Ishikawa (cell line): Measurements from ENCODE around the gene KIF5B.

Experiments
- CEBPB ChIP-seq: IDR thresholded peaks from 2 replicates; pipeline ENCODE4 v1.6.1; 2012
- CREB1 ChIP-seq: IDR thresholded peaks from 2 replicates; pipeline ENCODE4 v1.6.1; 2012; ENCODE audit warnings: low read depth
- EGR1 ChIP-seq: IDR thresholded peaks from 2 replicates; pipeline ENCODE4 v1.6.1; 2012
- EP300 ChIP-seq: IDR thresholded peaks from 2 replicates; pipeline ENCODE4 v1.6.1; 2012; ENCODE audit warnings: borderline replicate concordance
- FOXM1 ChIP-seq: IDR thresholded peaks from 2 replicates; pipeline ENCODE4 v1.6.1; 2012; ENCODE audit warnings: low read depth, borderline replicate concordance
- NFIC ChIP-seq: IDR thresholded peaks from 2 replicates; pipeline ENCODE4 v1.6.1; 2012
- RAD21 ChIP-seq: IDR thresholded peaks from 2 replicates; pipeline ENCODE4 v1.6.1; 2012; ENCODE audit warnings: low read depth
- TAF1 ChIP-seq: IDR thresholded peaks from 2 replicates; pipeline ENCODE4 v1.6.1; 2012; ENCODE audit warnings: low read depth, mild to moderate bottlenecking
- TCF12 ChIP-seq: IDR thresholded peaks from 2 replicates; pipeline ENCODE4 v1.6.1; 2012; ENCODE audit warnings: low read depth
- TEAD4 ChIP-seq: IDR thresholded peaks from 2 replicates; pipeline ENCODE4 v1.6.1; 2012
- YY1 ChIP-seq: IDR thresholded peaks from 2 replicates; pipeline ENCODE4 v1.6.1; 2012; ENCODE audit warnings: low read depth
- ZBTB7A ChIP-seq: IDR thresholded peaks from 2 replicates; pipeline ENCODE4 v1.6.1; 2012; ENCODE audit warnings: low read depth
- TF ChIP-seq, protein P1 (sequence below): IDR thresholded peaks from 2 replicates; pipeline ENCODE4 v1.6.1; 2012
- TF ChIP-seq, protein P2 (sequence below): IDR thresholded peaks from 2 replicates; pipeline ENCODE4 v1.6.1; 2012
- TF ChIP-seq, protein P3 (sequence below): IDR thresholded peaks from 2 replicates; pipeline ENCODE4 v1.6.1; 2012; ENCODE audit warnings: low read depth, mild to moderate bottlenecking

KIF5B gene

DNA sequence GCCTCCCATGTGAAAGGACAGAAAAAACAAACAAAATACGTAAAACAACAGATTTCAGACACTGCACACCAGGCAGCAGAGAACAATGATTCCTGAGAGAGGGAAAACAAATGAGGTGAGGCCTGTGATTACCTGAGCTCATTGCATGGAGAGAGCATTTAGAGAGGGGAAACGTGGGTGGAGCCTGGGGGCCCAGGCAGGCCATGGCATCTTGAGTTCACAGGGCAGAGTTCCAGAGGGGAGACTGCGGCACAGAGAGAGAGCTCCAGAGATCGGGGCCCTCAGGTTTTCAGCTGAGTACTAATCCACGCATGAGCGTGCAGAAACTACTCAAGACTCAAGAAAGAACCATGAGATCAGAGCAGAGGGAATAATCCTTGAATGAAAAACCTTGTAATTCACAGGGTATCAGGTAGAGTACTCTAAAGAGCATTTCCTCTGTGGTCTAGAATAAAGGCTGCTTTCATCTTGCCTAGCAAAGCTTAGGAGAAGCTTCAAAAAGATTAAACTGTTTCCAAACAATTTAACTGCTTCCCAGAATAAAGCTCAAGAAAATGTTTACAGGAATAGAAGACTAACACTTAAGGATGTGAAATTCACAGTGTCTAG lies 81.0 kb downstream of the KIF5B start:
- TF ChIP-seq, protein P1, sequence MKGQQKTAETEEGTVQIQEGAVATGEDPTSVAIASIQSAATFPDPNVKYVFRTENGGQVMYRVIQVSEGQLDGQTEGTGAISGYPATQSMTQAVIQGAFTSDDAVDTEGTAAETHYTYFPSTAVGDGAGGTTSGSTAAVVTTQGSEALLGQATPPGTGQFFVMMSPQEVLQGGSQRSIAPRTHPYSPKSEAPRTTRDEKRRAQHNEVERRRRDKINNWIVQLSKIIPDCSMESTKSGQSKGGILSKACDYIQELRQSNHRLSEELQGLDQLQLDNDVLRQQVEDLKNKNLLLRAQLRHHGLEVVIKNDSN = no peak
- TF ChIP-seq FOXM1 (no peak), ZBTB7A (no peak), TEAD4 (no peak), NFIC (no peak)
- TF ChIP-seq, protein P2, sequence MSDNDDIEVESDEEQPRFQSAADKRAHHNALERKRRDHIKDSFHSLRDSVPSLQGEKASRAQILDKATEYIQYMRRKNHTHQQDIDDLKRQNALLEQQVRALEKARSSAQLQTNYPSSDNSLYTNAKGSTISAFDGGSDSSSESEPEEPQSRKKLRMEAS = no peak

DNA sequence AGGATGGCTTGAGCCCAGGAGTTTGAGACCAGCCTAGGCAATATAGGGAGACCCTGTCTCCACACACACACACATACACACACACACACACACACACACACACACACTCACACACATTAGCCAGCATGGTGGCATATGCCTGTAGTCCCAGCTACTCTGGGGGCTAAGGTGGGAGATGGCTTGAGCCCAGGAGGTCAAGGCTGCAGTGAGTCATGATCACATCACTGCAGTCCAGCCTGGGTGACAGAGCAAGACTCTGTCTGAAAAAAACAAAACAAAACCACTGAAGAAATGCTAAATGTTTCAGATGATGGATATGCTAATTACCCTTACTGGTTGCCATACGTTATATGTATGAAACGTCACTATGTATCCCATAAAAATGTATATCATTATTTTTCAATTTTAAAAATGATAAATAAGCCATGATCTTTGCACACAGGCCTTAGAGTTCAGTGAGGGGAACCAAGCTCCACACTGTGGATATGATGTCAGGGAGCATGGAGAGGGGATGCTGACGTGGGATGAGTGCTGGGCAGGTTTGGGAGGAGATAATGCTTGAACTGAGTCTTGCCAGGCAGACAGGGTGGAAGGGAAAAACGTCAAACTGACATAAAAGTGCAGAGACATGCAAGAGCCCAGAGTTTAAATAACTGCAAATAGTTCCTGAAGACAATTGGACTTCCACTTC lies 81.6 kb downstream of the KIF5B start:
- TF ChIP-seq TEAD4 (no peak), TCF12 (no peak), CREB1 (no peak), YY1 (no peak), CEBPB (no peak), RAD21 (no peak), FOXM1 (no peak), ZBTB7A (no peak), EGR1 (no peak)
- TF ChIP-seq, protein P3, sequence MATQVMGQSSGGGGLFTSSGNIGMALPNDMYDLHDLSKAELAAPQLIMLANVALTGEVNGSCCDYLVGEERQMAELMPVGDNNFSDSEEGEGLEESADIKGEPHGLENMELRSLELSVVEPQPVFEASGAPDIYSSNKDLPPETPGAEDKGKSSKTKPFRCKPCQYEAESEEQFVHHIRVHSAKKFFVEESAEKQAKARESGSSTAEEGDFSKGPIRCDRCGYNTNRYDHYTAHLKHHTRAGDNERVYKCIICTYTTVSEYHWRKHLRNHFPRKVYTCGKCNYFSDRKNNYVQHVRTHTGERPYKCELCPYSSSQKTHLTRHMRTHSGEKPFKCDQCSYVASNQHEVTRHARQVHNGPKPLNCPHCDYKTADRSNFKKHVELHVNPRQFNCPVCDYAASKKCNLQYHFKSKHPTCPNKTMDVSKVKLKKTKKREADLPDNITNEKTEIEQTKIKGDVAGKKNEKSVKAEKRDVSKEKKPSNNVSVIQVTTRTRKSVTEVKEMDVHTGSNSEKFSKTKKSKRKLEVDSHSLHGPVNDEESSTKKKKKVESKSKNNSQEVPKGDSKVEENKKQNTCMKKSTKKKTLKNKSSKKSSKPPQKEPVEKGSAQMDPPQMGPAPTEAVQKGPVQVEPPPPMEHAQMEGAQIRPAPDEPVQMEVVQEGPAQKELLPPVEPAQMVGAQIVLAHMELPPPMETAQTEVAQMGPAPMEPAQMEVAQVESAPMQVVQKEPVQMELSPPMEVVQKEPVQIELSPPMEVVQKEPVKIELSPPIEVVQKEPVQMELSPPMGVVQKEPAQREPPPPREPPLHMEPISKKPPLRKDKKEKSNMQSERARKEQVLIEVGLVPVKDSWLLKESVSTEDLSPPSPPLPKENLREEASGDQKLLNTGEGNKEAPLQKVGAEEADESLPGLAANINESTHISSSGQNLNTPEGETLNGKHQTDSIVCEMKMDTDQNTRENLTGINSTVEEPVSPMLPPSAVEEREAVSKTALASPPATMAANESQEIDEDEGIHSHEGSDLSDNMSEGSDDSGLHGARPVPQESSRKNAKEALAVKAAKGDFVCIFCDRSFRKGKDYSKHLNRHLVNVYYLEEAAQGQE = no peak
- TF ChIP-seq, protein P2 = no peak

DNA sequence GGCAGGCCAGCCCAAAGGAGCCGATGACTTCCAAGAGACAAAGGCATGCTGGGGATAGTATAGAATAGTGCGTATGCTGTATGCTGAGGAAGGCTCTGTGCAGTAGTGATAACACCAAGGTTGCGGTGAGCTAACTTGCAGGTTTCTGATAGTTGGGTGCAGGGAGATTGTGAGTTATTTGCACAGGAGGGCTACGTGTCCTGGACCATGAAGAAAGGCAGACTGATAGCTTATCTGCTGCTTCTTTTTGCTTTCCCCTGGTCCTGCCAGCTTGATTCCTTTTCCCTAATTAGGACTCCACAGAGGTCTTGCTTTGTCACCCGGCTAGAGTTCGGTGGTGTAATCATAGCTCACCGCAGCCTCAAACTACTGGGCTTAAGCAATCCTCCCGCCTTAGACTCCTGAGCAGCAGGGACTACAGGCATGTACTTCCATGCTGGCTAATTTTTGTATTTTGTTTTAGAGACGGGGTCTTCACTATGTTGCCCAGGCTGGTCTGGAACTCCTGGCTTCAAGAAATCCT lies 83.6 kb downstream of the KIF5B start:
- TF ChIP-seq RAD21 = no peak
- no peak for TF ChIP-seq EGR1
- TF ChIP-seq, protein P1 = no peak
- no peak for TF ChIP-seq TAF1
- no peak for TF ChIP-seq YY1
- TF ChIP-seq ZBTB7A = no peak
- no peak for TF ChIP-seq TCF12
- no peak for TF ChIP-seq TEAD4
- TF ChIP-seq CEBPB = no peak
- TF ChIP-seq, protein P3 = no peak
- TF ChIP-seq FOXM1 = no peak
- TF ChIP-seq EP300 = no peak

DNA sequence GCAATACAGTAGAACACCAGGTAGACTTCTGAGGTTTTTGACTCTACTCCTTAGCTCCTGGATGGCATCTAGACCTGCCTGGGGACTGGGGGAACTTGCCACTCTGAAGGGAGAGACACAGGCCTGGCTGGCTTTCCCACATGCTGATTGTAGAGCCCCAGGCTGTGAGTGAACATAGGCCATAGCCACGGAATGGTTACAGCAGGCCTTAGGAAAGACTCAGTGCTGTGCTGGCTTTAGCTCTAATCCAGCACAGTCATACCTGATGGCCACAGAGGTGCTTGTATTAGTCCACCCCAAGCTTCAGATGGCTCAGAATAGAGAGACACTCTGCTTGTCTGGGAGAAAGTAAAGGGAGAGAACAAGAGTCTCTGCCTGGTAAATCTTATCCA lies 92.6 kb downstream of the KIF5B start:
- no peak for TF ChIP-seq TAF1
- no peak for TF ChIP-seq FOXM1
- no peak for TF ChIP-seq CREB1
- TF ChIP-seq, protein P3 = no peak
- no peak for TF ChIP-seq ZBTB7A
- TF ChIP-seq TCF12 = no peak
- TF ChIP-seq, protein P2 = no peak
- TF ChIP-seq RAD21 = no peak
